Measurements from ENCODE around the gene ZNF426.
"Not testable (repeated sequence)": the region's sequence is repeated elsewhere in the genome, so short reads cannot be mapped to it uniquely, and the experiment has no call there.

Gene ZNF426

GRCh38 chr19:9566729-9567128 lies 28.3 kb upstream of the ZNF426 start:
- ChIA-PET CTCF (no interaction called here), POLR2A (no interaction called here)
- TF ChIP-seq CTCF (IDR thresholded peaks at IDR 0.05; ENCODE audit: control extremely low read depth, extremely low read depth, low read depth, missing control alignments) = no peak
- no peak for DNase-seq (ENCODE audit: extremely low spot score)

- no peak for DNase-seq (ENCODE audit: extremely low spot score)
- CTCF ChIA-PET = no interaction called here
- TF ChIP-seq CTCF (IDR thresholded peaks at IDR 0.05; ENCODE audit: control extremely low read depth, extremely low read depth, low read depth, missing control alignments) = no peak
- POLR2A ChIA-PET = no interaction called here
Measured at GRCh38 chr19:9565900-9566705, 27.7 kb upstream of the ZNF426 start.

- POLR2A ChIA-PET = no interaction called here
- CTCF ChIA-PET = no interaction called here
- DNase-seq (ENCODE audit: extremely low spot score) = no peak
- no peak for TF ChIP-seq CTCF (IDR thresholded peaks at IDR 0.05; ENCODE audit: control extremely low read depth, extremely low read depth, low read depth, missing control alignments)
Measured at GRCh38 chr19:9552536-9553274, 14.3 kb upstream of the ZNF426 start.

- CTCF ChIA-PET = no interaction called here
- POLR2A ChIA-PET = interaction anchor here (0.5 kb wide), 1 partner anchor 15 kb away, joined by 6 read pairs; no protein-coding TSS in a partner anchor
- no peak for DNase-seq (ENCODE audit: extremely low spot score)
- TF ChIP-seq CTCF (IDR thresholded peaks at IDR 0.05; ENCODE audit: control extremely low read depth, extremely low read depth, low read depth, missing control alignments) = no peak
Measured at GRCh38 chr19:9547870-9548269, 9.4 kb upstream of the ZNF426 start.

- CTCF ChIA-PET; DNase-seq (ENCODE audit: extremely low spot score); POLR2A ChIA-PET: not testable (repeated sequence)
Measured at GRCh38 chr19:9541281-9541680, 2.8 kb upstream of the ZNF426 start.

GRCh38 chr19:9539921-9540320 lies 1.5 kb upstream of the ZNF426 start:
- DNase-seq (ENCODE audit: extremely low spot score); CTCF ChIA-PET; POLR2A ChIA-PET: not testable (repeated sequence)

GRCh38 chr19:9539201-9539600 lies 756 bp upstream of the ZNF426 start:
- POLR2A ChIA-PET, CTCF ChIA-PET: not testable (repeated sequence)

GRCh38 chr19:9535934-9536333 lies 2.5 kb downstream of the ZNF426 start:
- ChIA-PET POLR2A (no interaction called here), CTCF (no interaction called here)
- no peak for DNase-seq (ENCODE audit: extremely low spot score)
- no peak for TF ChIP-seq CTCF (IDR thresholded peaks at IDR 0.05; ENCODE audit: control extremely low read depth, extremely low read depth, low read depth, missing control alignments)

More at GRCh38 chr19:9539201-9539600, 756 bp upstream of the ZNF426 start:
- DNase-seq (ENCODE audit: extremely low spot score) = not testable (repeated sequence)
